ENCODE data around the gene ATF6.

The ATF6 gene

GRCh38 chr1:161993576-161993975 lies 227.5 kb downstream of the ATF6 start:
- no peak for DNase-seq (ENCODE audit: extremely low read depth in 1 of 2, low read depth in 1 of 2)

DNA sequence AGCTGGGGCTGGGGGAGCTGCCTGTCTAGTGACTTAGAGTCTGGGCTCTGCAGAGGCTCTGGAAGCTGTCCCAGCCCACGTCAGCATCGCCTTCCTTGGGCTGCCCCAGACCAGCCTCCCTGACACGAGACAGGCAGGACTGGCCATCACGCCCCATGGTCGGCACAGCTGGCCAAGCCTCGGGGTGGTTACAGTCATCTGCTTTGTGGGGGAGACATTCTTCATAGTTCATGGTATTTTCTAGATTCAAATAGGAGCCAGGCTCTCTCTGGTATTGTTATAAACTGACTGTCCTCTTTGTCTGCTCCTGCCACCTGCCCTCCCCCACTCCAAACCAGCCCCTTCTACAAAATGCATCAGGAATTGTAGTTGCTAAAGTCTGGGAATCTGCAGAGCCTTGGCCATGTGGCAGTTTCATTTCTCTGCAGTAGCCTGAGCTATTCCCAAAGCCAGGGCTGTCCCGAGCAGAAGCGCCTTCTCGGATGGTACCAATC lies 228.1 kb downstream of the ATF6 start:
- no peak for DNase-seq (ENCODE audit: extremely low read depth in 1 of 2, low read depth in 1 of 2)

DNA sequence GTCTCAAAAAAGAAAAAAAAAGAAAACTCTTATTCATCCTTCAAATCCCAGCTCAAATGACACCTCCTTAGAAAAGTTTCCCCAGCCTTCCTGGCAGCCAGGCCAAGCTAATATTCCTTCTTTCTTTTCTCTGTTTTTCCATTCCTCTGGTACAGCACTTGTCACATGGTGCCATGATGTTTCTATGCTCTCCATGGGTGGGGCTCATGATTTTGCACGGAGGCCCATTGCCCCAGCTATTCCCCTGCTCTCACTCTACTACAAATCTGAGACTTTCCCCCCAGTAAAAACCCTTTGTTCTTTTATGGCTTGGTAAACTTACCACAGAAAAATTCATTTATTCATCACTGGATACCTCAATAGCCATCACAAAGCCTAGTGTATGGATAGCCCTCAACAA lies 231.0 kb downstream of the ATF6 start:
- no peak for DNase-seq (ENCODE audit: extremely low read depth in 1 of 2, low read depth in 1 of 2)

GRCh38 chr1:161998811-161999210 lies 232.7 kb downstream of the ATF6 start:
- no peak for DNase-seq (ENCODE audit: extremely low read depth in 1 of 2, low read depth in 1 of 2)

- DNase-seq (ENCODE audit: extremely low read depth in 1 of 2, low read depth in 1 of 2): no peak
These were observed 233.4 kb downstream of the ATF6 start for GRCh38 chr1:161999301-162000052.

GRCh38 chr1:162000053-162000420 lies 233.9 kb downstream of the ATF6 start:
- DNase-seq (ENCODE audit: extremely low read depth in 1 of 2, low read depth in 1 of 2): no peak

- no peak for DNase-seq (ENCODE audit: extremely low read depth in 1 of 2, low read depth in 1 of 2)
These were observed 237.1 kb downstream of the ATF6 start for GRCh38 chr1:162003061-162003829.

DNA sequence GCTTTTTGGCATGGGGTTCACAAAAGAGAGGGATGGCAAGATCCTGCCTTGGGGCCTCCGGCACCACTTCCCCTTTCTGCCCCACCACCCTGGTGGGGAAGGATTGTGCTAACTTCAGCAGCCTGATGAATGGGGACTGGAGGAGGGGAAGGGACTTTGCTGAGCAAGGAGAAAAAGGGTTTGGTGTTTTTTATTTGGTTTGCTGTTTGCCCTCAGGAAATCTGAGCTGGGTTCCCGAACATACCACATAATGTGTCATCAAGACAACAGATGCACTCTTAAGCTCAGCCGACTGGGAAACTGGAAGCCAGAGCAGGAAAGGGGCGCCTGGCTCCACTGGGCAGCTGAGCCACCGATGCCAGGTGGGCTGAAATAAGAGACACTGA lies 237.7 kb downstream of the ATF6 start:
- no peak for DNase-seq (ENCODE audit: extremely low read depth in 1 of 2, low read depth in 1 of 2)

GRCh38 chr1:162004441-162004950 lies 238.4 kb downstream of the ATF6 start:
- DNase-seq (ENCODE audit: extremely low read depth in 1 of 2, low read depth in 1 of 2): no peak

GRCh38 chr1:162006081-162006480 lies 240.0 kb downstream of the ATF6 start:
- DNase-seq (ENCODE audit: extremely low read depth in 1 of 2, low read depth in 1 of 2): no peak

DNA sequence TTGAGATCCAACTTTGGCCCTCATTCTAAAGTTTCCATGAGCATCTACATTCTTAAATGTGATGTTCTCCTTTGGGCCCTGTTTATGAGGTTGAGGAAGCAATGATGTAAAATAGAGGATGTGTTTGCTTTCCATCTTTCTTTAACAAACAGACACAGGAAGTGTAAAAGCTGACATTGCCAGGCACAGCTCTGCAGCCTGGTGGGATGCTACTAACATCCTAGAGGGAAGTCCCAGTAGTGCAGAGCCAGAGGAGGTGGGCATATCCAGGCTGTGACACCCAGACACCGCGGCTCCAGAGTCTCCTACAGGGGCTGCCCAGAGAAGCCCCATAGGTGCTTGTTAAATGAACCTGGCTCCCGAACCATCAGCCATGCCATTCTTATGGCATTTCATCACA lies 241.3 kb downstream of the ATF6 start:
- DNase-seq (ENCODE audit: extremely low read depth in 1 of 2, low read depth in 1 of 2): no peak

GRCh38 chr1:162008799-162009198 lies 242.7 kb downstream of the ATF6 start:
- DNase-seq (ENCODE audit: extremely low read depth in 1 of 2, low read depth in 1 of 2): no peak

GRCh38 chr1:162009501-162010174 lies 243.5 kb downstream of the ATF6 start:
- DNase-seq (ENCODE audit: extremely low read depth in 1 of 2, low read depth in 1 of 2): no peak

GRCh38 chr1:162010175-162010506 lies 244.0 kb downstream of the ATF6 start:
- DNase-seq (ENCODE audit: extremely low read depth in 1 of 2, low read depth in 1 of 2): no peak

DNA sequence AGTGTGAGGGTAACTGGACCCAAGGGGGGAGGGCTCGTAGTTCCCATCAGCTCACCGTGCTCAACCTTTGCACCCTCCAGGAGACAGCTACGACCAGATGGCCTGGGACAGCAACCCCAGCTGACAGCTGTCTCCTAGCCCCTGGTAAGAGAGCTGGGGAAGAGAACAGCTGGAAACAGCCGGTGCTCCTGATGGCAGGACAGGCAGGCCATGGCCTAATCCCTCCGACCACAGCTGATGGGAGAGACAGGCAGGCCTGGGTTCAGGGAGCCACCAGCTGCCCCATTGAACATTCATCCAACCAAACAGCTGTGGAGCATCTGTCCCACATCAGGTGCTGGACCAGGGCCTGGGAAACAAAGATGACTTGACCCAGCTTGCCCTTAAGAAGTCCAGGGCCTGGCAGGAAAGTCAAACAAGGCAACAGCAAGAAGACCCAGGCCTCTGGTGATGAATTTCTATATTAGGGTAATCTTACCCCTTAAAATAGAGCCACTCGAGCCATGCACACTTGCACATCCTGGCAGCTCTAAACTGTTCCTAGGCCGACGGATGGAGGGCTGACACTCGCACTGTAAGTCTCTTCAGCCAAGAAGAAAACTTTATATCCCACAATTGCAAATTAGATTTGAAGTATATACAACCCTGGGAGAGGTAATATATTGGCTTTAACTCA lies 245.4 kb downstream of the ATF6 start:
- DNase-seq (ENCODE audit: extremely low read depth in 1 of 2, low read depth in 1 of 2): no peak

- no peak for DNase-seq (ENCODE audit: extremely low read depth in 1 of 2, low read depth in 1 of 2)
These were observed 247.2 kb downstream of the ATF6 start for GRCh38 chr1:162013289-162013688.
